ENCODE data around the gene WWTR1. TPM values are rescaled to one million over a fixed set of nuclear protein-coding genes. Genes with fewer than 3 reads are reported as not detected.

The WWTR1 gene
- total and polyA plus RNA-seq, 2 of the 8 experiments (the other 6 are each of a cell fraction or from before 2014, with no cell fraction given): 15.7 to 18.6 TPM

- H3K9ac ChIP-seq (replicated peaks in 1 of 4; ENCODE audit: extremely low read depth in 1 of 4, low read depth in 3 of 4, low read length in 3 of 4): no peak overlapping the region
- H3K4me2 ChIP-seq (ENCODE audit: insufficient read depth in 1 of 2, low read depth in 2 of 2, low read length in 2 of 2): no peak overlapping the region
- peaks cover 0 to 2% (median 0%) of the 10 kb centered on the region in 4 experiments; a peak in 1 of 7 replicates for H3K4me1 ChIP-seq (replicated peaks in 1 of 4; ENCODE audit: control insufficient read depth in 3 of 4, insufficient read depth in 4 of 4, low read length in 3 of 4)
- H2AFZ ChIP-seq (ENCODE audit: low read length): no peak overlapping the region
- no peak overlapping the region for H2BK5ac ChIP-seq (ENCODE audit: low read depth, low read length)
- no peak overlapping the region for H3K56ac ChIP-seq (replicated peaks; ENCODE audit: insufficient read length, low read depth, low read length)
- no peaks in the 10 kb centered on the region; a peak in 2 of 8 replicates for H3K36me3 ChIP-seq (ENCODE audit: control insufficient read depth in 2 of 4, insufficient read depth in 4 of 4, low read length in 3 of 4)
- TF ChIP-seq KDM4A (IDR thresholded peaks at IDR 0.05; ENCODE audit: low read depth, low read length, severe bottlenecking): no peak
- TF ChIP-seq SUZ12 (IDR thresholded peaks at IDR 0.05; ENCODE audit: low read length): no peak
- TF ChIP-seq CEBPB (IDR thresholded peaks at IDR 0.05; ENCODE audit: low read depth, low read length): no peak
- TF ChIP-seq GTF2F1 (IDR thresholded peaks at IDR 0.05; ENCODE audit: borderline replicate concordance, low read depth, low read length): no peak
- no peak for DNase-seq (ENCODE audit: low read depth in 1 of 2, low spot score in 2 of 2)
- H3K4me3 ChIP-seq (ENCODE audit: extremely low read depth in 1 of 4, insufficient read depth in 2 of 4, low read depth in 3 of 4, low read length in 4 of 4): no peak overlapping the region
- no peaks in the 10 kb centered on the region for H3K27me3 ChIP-seq (replicated peaks in 1 of 4; ENCODE audit: control insufficient read depth in 3 of 4, extremely low read depth in 1 of 4, insufficient read depth in 3 of 4, low read length in 3 of 4)
- H3K14ac ChIP-seq (ENCODE audit: insufficient read length): no peak overlapping the region
- no peak overlapping the region for H2BK12ac ChIP-seq (ENCODE audit: low read depth, low read length)
- H3K9me3 ChIP-seq (ENCODE audit: insufficient read depth in 2 of 2, low read depth in 1 of 2, low read length in 1 of 2): no peaks in the 10 kb centered on the region
- no peak overlapping the region for H3K23ac ChIP-seq (ENCODE audit: insufficient read length)
- H2BK20ac ChIP-seq (ENCODE audit: low read length): no peak overlapping the region
- H4K5ac ChIP-seq (ENCODE audit: insufficient read length, low read depth, low read length): no peak overlapping the region
- H4K91ac ChIP-seq (replicated peaks; ENCODE audit: insufficient read length, low read length): no peak overlapping the region
- no peak overlapping the region for H4K8ac ChIP-seq (ENCODE audit: extremely low read depth, insufficient read depth, low read length)
- no peak overlapping the region for H2BK120ac ChIP-seq (replicated peaks; ENCODE audit: low read depth, low read length)
- H3K79me1 ChIP-seq (ENCODE audit: low read depth, low read length): peaks cover 2% of the 10 kb centered on the region; the same call in 1 of the 2 replicates
- H3K4ac ChIP-seq (replicated peaks; ENCODE audit: insufficient read length, low read depth, low read length): no peak overlapping the region
- no peak overlapping the region for H2AK5ac ChIP-seq (ENCODE audit: low read depth, low read length)
- 78% methylated on average over 1 of the region's 1 CpG; no CpG with 5 or more reads in 1 of the 2 experiments for WGBS, 2 experiments (ENCODE audit: extremely low coverage in 1 of 2, insufficient coverage in 1 of 2, insufficient read length in 1 of 2, insufficient replicate concordance in 2 of 2, low coverage in 1 of 2, low lambda C conversion rate in 2 of 2, missing lambda C conversion rate in 1 of 2)
- H3K79me2 ChIP-seq (ENCODE audit: control insufficient read depth in 1 of 2, insufficient read depth in 2 of 2, low read length in 2 of 2): peaks cover 3 to 68% of the 10 kb centered on the region in 2 experiments; a peak in 3 of 4 replicates
- peaks cover 0 to 2% of the 10 kb centered on the region in 2 experiments for H4K20me1 ChIP-seq (replicated peaks in 1 of 2; ENCODE audit: control insufficient read depth in 1 of 2, insufficient read depth in 2 of 2, low read length in 2 of 2)
- CTCF ChIA-PET (ENCODE audit: partially characterized antibody): interaction anchor here (0.6 to 2.8 kb wide), 7 partner anchors 15 to 160 kb away, joined by 3 to 8 read pairs (median 4); no protein-coding TSS in a partner anchor
- H2BK15ac ChIP-seq (ENCODE audit: low read length): no peak overlapping the region
- no peak for FAIRE-seq
- no peak overlapping the region for H3K18ac ChIP-seq (ENCODE audit: extremely low read depth, low read length)
- no peak overlapping the region for H3K27ac ChIP-seq (ENCODE audit: low read depth, low read length)
- POLR2A ChIA-PET (ENCODE audit: partially characterized antibody): interaction anchor here (0.7 to 5.7 kb wide), 3 partner anchors 10 to 72 kb away, joined by 3 to 53 read pairs (median 3); partner anchors contain the start of gene WWTR1
- no peaks in the 10 kb centered on the region for H3K23me2 ChIP-seq (ENCODE audit: low read depth, low read length)
Observed at GRCh38 chr3:149647812-149648211, 10.0 kb downstream of the WWTR1 start.
